ENCODE measurements around the gene DHRS11.

- no peak for TF ChIP-seq YY1 (IDR thresholded peaks at IDR 0.05; ENCODE audit: insufficient read depth, insufficient read length)
- TF ChIP-seq ZNF274 (IDR thresholded peaks at IDR 0.05; ENCODE audit: low read depth, low read length), result no peak
- TF ChIP-seq SUZ12 (IDR thresholded peaks at IDR 0.05; ENCODE audit: extremely low read depth, insufficient read depth, insufficient read length), result no peak
Observed at GRCh38 chr17:36616061-36617029, 24.7 kb downstream of the DHRS11 start.
